Ovary (tissue), 9 donors: ENCODE results near the gene STYX. TPM values are rescaled to one million over a fixed set of nuclear protein-coding genes. Genes with fewer than 3 reads are reported as not detected.

ENCODE experiments used
- DNase-seq, 5 donors: peaks; one replicate each; pipeline ENCODE4 v3.0.0-alpha.2; 2019 to 2020
- H3K27ac ChIP-seq, 2 donors: fragments of 200-600 bp; one replicate each; pipeline versions ENCODE4 v1.5.1 to v1.8.0; 2019 to 2022
- H3K27me3 ChIP-seq: fragments of 200-600 bp; one replicate; pipeline ENCODE4 v1.8.0; 2022
- H3K36me3 ChIP-seq: fragments of 200-600 bp; sonication (generic); one replicate; pipeline ENCODE4 v1.5.1; 2019
- H3K4me1 ChIP-seq: one replicate; pipeline ENCODE4 v1.8.1; 2013; ENCODE audit warnings: mild to moderate bottlenecking, moderate library complexity; ENCODE audit not compliant: insufficient read depth
- H3K4me3 ChIP-seq: fragments of 200-600 bp; sonication (generic); one replicate; pipeline ENCODE4 v1.5.1; 2017
- H3K9me3 ChIP-seq, 2 donors: fragments of 200-600 bp in 1 of 2; sonication (generic) in 1 of 2; one replicate each; pipeline versions ENCODE4 v1.5.1 to v1.8.1; 2013 to 2019; ENCODE audit warnings: mild to moderate bottlenecking in 1 of 2, moderate library complexity in 1 of 2
- CTCF ChIP-seq, 3 donors: fragments of 450-650 bp in 2 of 3; fragments of 200-600 bp in 1 of 3; IDR thresholded peaks; one replicate each; pipeline versions ENCODE4 v1.5.1 to v1.8.0; 2016 to 2022; ENCODE audit warnings: antibody characterized with exemption in 3 of 3, mild to moderate bottlenecking in 1 of 3
- EP300 ChIP-seq: sonication (generic); formaldehyde crosslinking; IDR thresholded peaks from one replicate; pipeline ENCODE4 v1.6.1; 2017; ENCODE audit warnings: antibody characterized with exemption
- POLR2A ChIP-seq: fragments of 450-650 bp; IDR thresholded peaks from one replicate; pipeline ENCODE4 v1.6.1; 2017; ENCODE audit warnings: antibody characterized with exemption, mild to moderate bottlenecking, moderate library complexity
- WGBS, 3 donors: extraction: QIAGEN DNeasy Blood & Tissue Kit in 1 of 3; methylation state at CpG; one replicate each; pipeline versions ENCODE4 v1.1.5 to v1.1.7; 2013 to 2017; 5-methylcytosine and 5-hydroxymethylcytosine counted together
- intact Hi-C, 4 donors: fragments of 100-400 bp; cut with DNase I; formaldehyde crosslinking; loops; one replicate each; pipeline versions ENCODE4 v1.11.0 to v1.15.1; 2022 to 2023
- polyA plus RNA-seq, 2 donors: library from polyadenylated mRNA; stranded (reverse); fragments of 200-250 nt in 1 of 2; fragments of 350-450 nt in 1 of 2; fragmentation: Illumina TruSeq in 1 of 2; extraction: RNeasy Lipid Tissue Mini Kit (QIAGEN cat#74804) in 1 of 2; gene quantifications; one replicate each; pipeline ENCODE4 v1.2.3, GENCODE V29; 2013 to 2014
- total RNA-seq, 7 donors: library from RNA; depleted of rRNA in 2 of 7; stranded (reverse); fragments of >200 nt in 2 of 7; fragmentation: NEBNext Ultra II Directional in 3 of 7; extraction: Animal tissue kit (Norgen Biotek cat#: 25700) in 3 of 7; gene quantifications; one replicate each; pipeline versions ENCODE4 v1.1.0 to v1.2.4, GENCODE V29; 2016 to 2023
- donor health status: DM: no; HTN: no; CAD: no; lungs with moderate emphysema.
- donor health status: DM: no; HTN: no; CAD: no.
- donor health status: Bipolar disorder and iron deficiency.
- donor health status: DM: yes; HTN: yes; CAD: no.
- donor health status: DM: no; HTN: no; CAD: no.
- donor health status: DM: yes; HTN: yes; CAD: no.

The STYX gene
- total and polyA plus RNA-seq, 9 donors = 8.1 to 16.4 (median 11.3) TPM

DNA sequence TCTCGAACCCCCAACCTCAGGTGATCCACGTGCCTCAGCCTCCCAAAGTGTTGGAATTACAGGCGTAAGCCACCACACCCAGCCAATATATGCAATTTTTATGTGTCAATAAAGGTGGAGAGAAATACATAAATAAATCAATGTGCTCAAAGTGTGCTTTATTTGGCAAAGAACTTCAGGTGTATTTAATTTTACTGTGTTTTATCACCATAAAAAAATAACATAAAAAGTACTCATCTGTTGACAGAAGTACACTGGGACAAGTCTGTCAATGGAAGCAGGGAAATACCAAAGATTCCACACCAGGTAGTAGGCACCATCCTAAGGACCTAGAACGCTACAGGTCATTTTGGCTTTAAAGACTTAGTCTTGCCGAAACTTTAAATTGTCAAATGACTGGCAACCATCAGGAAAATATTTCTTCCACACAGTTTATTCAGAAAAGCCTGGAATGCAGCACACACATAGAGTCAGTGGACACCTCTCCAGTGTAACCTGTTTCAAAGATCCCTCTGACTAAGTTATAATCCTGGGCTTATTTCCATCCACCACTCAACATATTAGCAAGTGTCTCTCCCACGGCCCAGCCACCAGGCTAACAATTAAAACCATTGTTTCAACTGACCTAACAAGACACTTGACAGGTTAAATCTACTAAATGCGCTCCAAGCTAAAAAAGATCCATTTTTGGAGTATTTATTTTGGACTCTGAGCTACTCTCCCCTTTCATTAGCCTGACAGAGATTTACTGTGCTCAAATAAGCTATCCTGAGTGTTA lies 38.8 kb upstream of the STYX start:
- Histone ChIP-seq H3K9me3 (no peaks in the 10 kb centered on the region), H3K4me1 (peaks cover 2% of the 10 kb centered on the region), H3K27ac (no peak overlapping the region), H3K4me3 (no peak overlapping the region), H3K36me3 (no peaks in the 10 kb centered on the region), H3K27me3 (no peaks in the 10 kb centered on the region)
- TF ChIP-seq POLR2A = no peak
- TF ChIP-seq EP300 = no peak
- TF ChIP-seq CTCF (IDR thresholded peaks at IDR 0.05) = no peak
- intact Hi-C loops = no loop called here
- 94 to 96% (median 95%) methylated on average over 7 of the region's 7 CpGs for WGBS, 3 donors
- no peak for DNase-seq

DNA sequence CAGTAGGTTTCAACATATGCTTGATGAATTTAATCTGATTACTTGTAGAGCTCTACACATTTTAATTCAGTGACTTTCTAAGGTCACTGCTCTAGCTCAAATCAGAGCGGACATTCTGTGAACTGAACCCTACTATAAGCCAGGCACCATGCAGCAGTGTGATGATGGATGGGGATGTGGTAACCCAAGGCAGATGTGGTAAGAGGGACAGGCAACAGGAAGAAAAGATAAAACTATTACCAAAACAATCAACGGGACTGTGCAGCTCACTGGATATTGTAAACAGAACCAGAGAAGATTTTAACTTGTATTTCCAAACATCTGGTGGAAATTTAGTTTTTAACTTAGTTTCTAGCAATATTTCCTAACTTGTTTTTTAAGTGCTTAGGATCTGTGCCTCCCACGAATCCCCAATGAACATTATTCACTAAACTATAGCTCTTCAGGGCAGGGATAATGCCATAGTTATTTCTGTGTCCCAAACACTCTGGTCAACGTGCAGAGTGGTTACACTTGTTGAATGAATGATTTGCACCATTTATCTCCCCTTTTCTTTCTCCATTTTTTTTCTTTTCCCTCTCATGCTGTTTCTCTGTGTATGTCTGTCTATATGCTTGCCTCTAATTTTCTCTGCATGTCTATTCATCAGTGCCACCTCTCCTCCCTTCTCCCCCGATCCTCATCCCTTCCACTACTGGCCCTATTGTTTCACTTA lies 37.6 kb upstream of the STYX start:
- Histone ChIP-seq H3K4me3 (no peak overlapping the region), H3K9me3 (no peaks in the 10 kb centered on the region), H3K27ac (no peak overlapping the region), H3K36me3 (no peaks in the 10 kb centered on the region), H3K27me3 (no peaks in the 10 kb centered on the region), H3K4me1 (peaks cover 2% of the 10 kb centered on the region)
- TF ChIP-seq CTCF (IDR thresholded peaks at IDR 0.05) (no peak), POLR2A (no peak), EP300 (no peak)
- intact Hi-C loops = no loop called here
- no peak for DNase-seq
- WGBS, 3 donors = 51 to 62% (median 53%) methylated on average over 5 of the region's 5 CpGs

DNA sequence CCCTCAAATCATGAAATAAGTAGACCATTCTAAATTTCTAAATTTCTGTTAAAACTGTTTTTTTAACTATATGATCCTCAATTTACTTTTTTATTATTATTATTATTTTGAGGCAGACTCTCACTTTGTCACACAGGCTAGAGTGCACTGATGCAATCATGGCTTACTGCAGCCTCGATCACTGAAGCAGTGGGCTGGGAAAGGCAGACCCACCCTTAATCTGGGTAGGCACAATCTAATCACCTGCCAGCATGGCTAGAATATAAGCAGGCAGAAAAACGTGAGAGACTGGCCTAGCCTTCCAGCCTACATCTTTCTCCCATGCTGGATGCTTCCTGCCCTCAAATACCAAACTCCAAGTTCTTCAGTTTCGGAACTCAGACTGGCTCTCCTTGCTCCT lies 36.9 kb upstream of the STYX start:
- Histone ChIP-seq H3K4me3 (no peak overlapping the region), H3K4me1 (peaks cover 2% of the 10 kb centered on the region), H3K36me3 (no peaks in the 10 kb centered on the region), H3K27me3 (no peaks in the 10 kb centered on the region), H3K27ac (no peak overlapping the region), H3K9me3 (no peaks in the 10 kb centered on the region)
- TF ChIP-seq EP300 = no peak
- no peak for TF ChIP-seq POLR2A
- TF ChIP-seq CTCF (IDR thresholded peaks at IDR 0.05) = no peak
- intact Hi-C loops = no loop called here
- no peak for DNase-seq
- 76 to 88% (median 83%) methylated on average over 3 of the region's 3 CpGs for WGBS, 3 donors

DNA sequence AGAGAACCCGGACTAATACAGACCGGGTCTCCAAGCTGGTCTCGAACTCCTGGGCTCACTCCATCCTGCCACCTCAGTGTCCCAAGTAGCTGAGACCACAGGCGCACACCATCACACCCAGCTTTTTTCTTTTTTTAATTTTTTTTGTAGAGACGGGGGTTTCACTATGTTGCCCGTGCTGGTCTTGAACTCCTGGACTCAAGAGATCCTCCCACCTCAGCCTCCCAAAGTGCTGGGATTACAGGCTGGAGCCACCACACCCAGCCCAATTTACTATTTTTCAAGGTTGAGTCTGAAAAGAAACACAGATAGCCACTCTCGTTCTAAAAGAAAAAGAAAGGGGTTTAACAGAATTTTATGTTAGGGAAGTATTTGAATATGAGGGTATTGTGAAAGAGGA lies 36.4 kb upstream of the STYX start:
- Histone ChIP-seq H3K36me3 (no peaks in the 10 kb centered on the region), H3K27me3 (no peaks in the 10 kb centered on the region), H3K4me3 (no peak overlapping the region), H3K4me1 (peaks cover 2% of the 10 kb centered on the region), H3K9me3 (no peaks in the 10 kb centered on the region), H3K27ac (no peak overlapping the region)
- 91 to 95% (median 94%) methylated on average over 7 of the region's 7 CpGs for WGBS, 3 donors
- no peak for DNase-seq
- TF ChIP-seq CTCF (IDR thresholded peaks at IDR 0.05) = no peak
- TF ChIP-seq POLR2A = no peak
- intact Hi-C loops = no loop called here
